Measurements from ENCODE around the gene SLC6A3. TPM values are rescaled to one million over a fixed set of nuclear protein-coding genes. Genes with fewer than 3 reads are reported as not detected.
"Not testable (repeated sequence)": the region's sequence is repeated elsewhere in the genome, so short reads cannot be mapped to it uniquely, and the experiment has no call there.

The SLC6A3 gene
- total RNA-seq, 2 experiments from 2014 or later, result not detected

GRCh38 chr5:1462358-1462757 is 17.1 kb upstream of the SLC6A3 start:
- Mint-ChIP-seq H3K27me3 (no peaks in the 10 kb centered on the region), H3K9me3 (ENCODE audit: low read depth) (peaks cover 6% of the 10 kb centered on the region), H3K27ac (no peak overlapping the region), H3K4me1 (no peaks in the 10 kb centered on the region), H3K36me3 (ENCODE audit: low read depth) (peaks cover 49% of the 10 kb centered on the region), H3K4me3 (no peak overlapping the region)
- ChIA-PET POLR2A (no interaction called here), CTCF (interaction anchor here (0.6 kb wide), 1 partner anchor 182 kb away, joined by 3 read pairs; no protein-coding TSS in a partner anchor)
- DNase-seq (no peak), ATAC-seq (no peak)
- intact Hi-C loops (cut with DNase I, micrococcal nuclease), result no loop called here

GRCh38 chr5:1461396-1461795 is 16.2 kb upstream of the SLC6A3 start:
- Mint-ChIP-seq H3K4me3 (no peak overlapping the region), H3K9me3 (ENCODE audit: low read depth) (peaks cover 10% of the 10 kb centered on the region), H3K36me3 (ENCODE audit: low read depth) (peaks cover 51% of the 10 kb centered on the region), H3K27ac (no peak overlapping the region), H3K4me1 (no peaks in the 10 kb centered on the region), H3K27me3 (no peaks in the 10 kb centered on the region)
- ATAC-seq (no peak), DNase-seq (no peak)
- POLR2A ChIA-PET, result no interaction called here
- CTCF ChIA-PET, result no interaction called here
- intact Hi-C loops (cut with DNase I, micrococcal nuclease), result no loop called here

GRCh38 chr5:1460054-1460682 is 14.9 kb upstream of the SLC6A3 start:
- Mint-ChIP-seq H3K9me3 (ENCODE audit: low read depth) (peaks cover 11% of the 10 kb centered on the region), H3K4me1 (no peaks in the 10 kb centered on the region), H3K27ac (no peak overlapping the region), H3K36me3 (ENCODE audit: low read depth) (peaks cover 40% of the 10 kb centered on the region), H3K27me3 (no peaks in the 10 kb centered on the region), H3K4me3 (no peak overlapping the region)
- CTCF ChIA-PET, result no interaction called here
- ATAC-seq (no peak), DNase-seq (no peak)
- intact Hi-C loops (cut with DNase I, micrococcal nuclease), result no loop called here
- POLR2A ChIA-PET, result no interaction called here

DNA sequence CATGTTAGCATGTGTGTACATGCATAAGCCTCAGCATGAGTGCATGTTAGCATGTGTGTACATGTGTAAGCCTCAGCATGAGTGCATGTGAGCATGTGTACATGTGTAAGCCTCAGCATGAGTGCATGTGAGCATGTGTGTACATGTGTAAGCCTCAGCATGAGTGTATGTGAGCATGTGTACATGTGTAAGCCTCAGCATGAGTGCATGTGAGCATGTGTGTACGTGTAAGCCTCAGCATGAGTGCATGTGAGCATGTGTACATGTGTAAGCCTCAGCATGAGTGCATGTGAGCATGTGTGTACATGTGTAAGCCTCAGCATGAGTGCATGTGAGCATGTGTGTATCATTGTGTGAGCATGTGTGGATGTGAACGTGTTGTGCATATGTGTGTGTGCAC is 14.2 kb upstream of the SLC6A3 start:
- peaks cover 33% of the 10 kb centered on the region for H3K36me3 Mint-ChIP-seq (ENCODE audit: low read depth)
- H3K4me1 Mint-ChIP-seq; DNase-seq; intact Hi-C loops (cut with DNase I, micrococcal nuclease); POLR2A ChIA-PET; H3K27me3 Mint-ChIP-seq; ATAC-seq; H3K4me3 Mint-ChIP-seq; H3K27ac Mint-ChIP-seq; CTCF ChIA-PET: not testable (repeated sequence)
- H3K9me3 Mint-ChIP-seq (ENCODE audit: low read depth), result peaks cover 10% of the 10 kb centered on the region

GRCh38 chr5:1456110-1456881 is 11.1 kb upstream of the SLC6A3 start:
- CTCF ChIA-PET, result interaction anchor here (1.6 kb wide), 1 partner anchor 14 kb away, joined by 4 read pairs; no protein-coding TSS in a partner anchor
- intact Hi-C loops (cut with DNase I, micrococcal nuclease); DNase-seq; POLR2A ChIA-PET; H3K4me1 Mint-ChIP-seq; H3K4me3 Mint-ChIP-seq; H3K27ac Mint-ChIP-seq; ATAC-seq: not testable (repeated sequence)
- Mint-ChIP-seq H3K9me3 (ENCODE audit: low read depth) (peaks cover 22% of the 10 kb centered on the region), H3K36me3 (ENCODE audit: low read depth) (peaks cover 12% of the 10 kb centered on the region), H3K27me3 (peaks cover 12% of the 10 kb centered on the region)

- Mint-ChIP-seq H3K4me3 (no peak overlapping the region), H3K9me3 (ENCODE audit: low read depth) (peaks cover 22% of the 10 kb centered on the region), H3K4me1 (peaks cover 4% of the 10 kb centered on the region), H3K27ac (no peak overlapping the region), H3K27me3 (peaks cover 17% of the 10 kb centered on the region), H3K36me3 (ENCODE audit: low read depth) (peaks cover 5% of the 10 kb centered on the region)
- DNase-seq (no peak), ATAC-seq (no peak)
- POLR2A ChIA-PET, result no interaction called here
- intact Hi-C loops (cut with DNase I, micrococcal nuclease), result no loop called here
- CTCF ChIA-PET, result interaction anchor here (0.7 to 1.1 kb wide), 2 partner anchors 191 to 280 kb away, joined by 3 to 4 read pairs; no protein-coding TSS in a partner anchor
Measured at GRCh38 chr5:1453613-1454012, 8.4 kb upstream of the SLC6A3 start.

- no peak overlapping the region for H3K27ac Mint-ChIP-seq
- CTCF ChIA-PET, result interaction anchor here (0.5 to 0.6 kb wide), 2 partner anchors 40 to 86 kb away, joined by 3 read pairs; no protein-coding TSS in a partner anchor
- ATAC-seq (no peak), DNase-seq (no peak)
- H3K27me3 Mint-ChIP-seq, result peaks cover 32% of the 10 kb centered on the region
- H3K4me3 Mint-ChIP-seq, result no peak overlapping the region
- H3K36me3 Mint-ChIP-seq (ENCODE audit: low read depth), result no peaks in the 10 kb centered on the region
- H3K9me3 Mint-ChIP-seq (ENCODE audit: low read depth), result peaks cover 10% of the 10 kb centered on the region
- intact Hi-C loops (cut with DNase I, micrococcal nuclease), result no loop called here
- H3K4me1 Mint-ChIP-seq, result peaks cover 25% of the 10 kb centered on the region
- POLR2A ChIA-PET, result no interaction called here
Measured at GRCh38 chr5:1449081-1449630, 3.9 kb upstream of the SLC6A3 start.

DNA sequence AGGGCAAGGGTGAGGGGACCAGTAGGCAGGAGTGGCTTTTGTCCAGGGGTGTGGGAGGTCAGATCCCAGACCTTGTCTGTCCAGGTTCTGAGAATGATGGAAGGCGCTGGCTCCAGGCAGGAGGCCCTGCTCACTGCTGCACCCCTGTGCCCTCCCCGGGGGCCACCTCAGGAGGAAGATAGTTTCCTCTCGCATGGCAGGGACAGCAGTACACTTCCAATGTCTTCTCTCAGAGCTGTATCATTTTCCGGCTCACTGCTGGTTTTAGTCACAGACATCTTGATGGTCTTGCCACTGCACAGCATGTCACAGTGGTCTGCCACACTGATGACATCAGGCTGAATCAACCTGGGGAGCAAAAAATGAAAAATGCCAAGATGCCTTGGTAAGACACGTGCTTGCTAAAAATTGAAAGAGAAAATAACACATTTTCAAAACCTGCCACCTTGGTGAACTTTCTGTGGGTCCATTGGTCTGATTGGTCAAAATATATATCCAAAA is 3.3 kb upstream of the SLC6A3 start:
- intact Hi-C loops (cut with DNase I, micrococcal nuclease), result no loop called here
- Mint-ChIP-seq H3K36me3 (ENCODE audit: low read depth) (no peaks in the 10 kb centered on the region), H3K4me1 (peaks cover 28% of the 10 kb centered on the region), H3K4me3 (no peak overlapping the region), H3K9me3 (ENCODE audit: low read depth) (peaks cover 6% of the 10 kb centered on the region), H3K27ac (no peak overlapping the region), H3K27me3 (peaks cover 34% of the 10 kb centered on the region)
- ChIA-PET CTCF (interaction anchor here (0.5 kb wide), 1 partner anchor 41 kb away, joined by 3 read pairs; no protein-coding TSS in a partner anchor), POLR2A (no interaction called here)
- peak; percentile 57 for DNase-seq
- peak; percentile 71 for ATAC-seq

GRCh38 chr5:1447671-1448361 is 2.6 kb upstream of the SLC6A3 start:
- no peaks in the 10 kb centered on the region for H3K9me3 Mint-ChIP-seq (ENCODE audit: low read depth)
- H3K4me1 Mint-ChIP-seq, result peaks cover 28% of the 10 kb centered on the region
- H3K27me3 Mint-ChIP-seq, result peaks cover 37% of the 10 kb centered on the region
- peak; percentile 11 for ATAC-seq
- peak; percentile 44 for DNase-seq
- no peak overlapping the region for H3K4me3 Mint-ChIP-seq
- intact Hi-C loops (cut with DNase I, micrococcal nuclease), result no loop called here
- ChIA-PET POLR2A (no interaction called here), CTCF (no interaction called here)
- no peak overlapping the region for H3K27ac Mint-ChIP-seq
- no peaks in the 10 kb centered on the region for H3K36me3 Mint-ChIP-seq (ENCODE audit: low read depth)

DNA sequence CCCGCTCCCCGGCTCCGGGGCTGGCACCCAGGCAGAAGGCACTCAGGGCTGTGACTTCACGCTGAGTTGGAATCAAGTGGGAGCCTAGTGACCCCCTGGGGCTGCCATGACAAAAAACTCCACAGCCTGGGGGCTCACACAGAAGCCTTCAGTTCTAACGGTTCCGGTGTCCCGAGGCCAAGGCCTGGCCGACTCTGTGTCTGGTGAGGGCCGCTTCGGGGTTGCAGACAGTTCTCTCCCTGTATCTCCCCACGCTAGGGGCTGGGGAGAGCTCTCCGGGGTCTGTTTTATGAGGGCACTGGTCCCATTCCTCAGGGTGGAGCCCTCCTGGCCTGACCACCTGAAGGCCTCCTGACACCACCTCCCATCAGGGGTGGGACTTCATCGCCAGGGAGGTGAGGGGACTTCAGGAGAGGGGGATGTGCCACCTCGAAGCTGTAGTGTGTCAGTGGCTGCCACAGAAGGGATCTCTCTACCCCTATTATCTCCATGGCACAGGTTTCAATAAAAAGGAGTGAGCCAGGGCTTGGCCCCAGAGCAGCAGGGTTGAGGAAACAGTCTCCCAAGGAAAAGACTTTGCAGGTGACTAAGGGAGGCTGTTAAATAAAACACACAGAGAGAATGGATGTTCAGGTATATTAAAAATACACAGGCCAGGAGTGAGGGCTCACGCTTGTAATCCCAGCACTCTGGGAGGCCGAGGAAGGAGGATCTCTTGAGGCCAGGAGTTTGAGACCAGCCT is 1.5 kb upstream of the SLC6A3 start:
- no peaks in the 10 kb centered on the region for H3K9me3 Mint-ChIP-seq (ENCODE audit: low read depth)
- intact Hi-C loops (cut with DNase I, micrococcal nuclease), result no loop called here
- CTCF ChIA-PET, result no interaction called here
- H3K4me1 Mint-ChIP-seq, result peaks cover 28% of the 10 kb centered on the region
- no peak overlapping the region for H3K27ac Mint-ChIP-seq
- H3K27me3 Mint-ChIP-seq, result peaks cover 41% of the 10 kb centered on the region
- H3K36me3 Mint-ChIP-seq (ENCODE audit: low read depth), result no peaks in the 10 kb centered on the region
- no peak overlapping the region for H3K4me3 Mint-ChIP-seq
- DNase-seq (no peak), ATAC-seq (no peak)
- POLR2A ChIA-PET, result no interaction called here
